Esophagus (tissue), 2 donors: ENCODE data around the gene NHLH1. TPM values are rescaled to one million over a fixed set of nuclear protein-coding genes. Genes with fewer than 3 reads are reported as not detected.

ENCODE experiments used
- H3K27ac ChIP-seq, 2 donors: one replicate each; pipeline ENCODE4 v1.5.1; 2013; ENCODE audit warnings: low read depth in 2 of 2, mild to moderate bottlenecking in 2 of 2, inconsistent platforms in 1 of 2, low read length in 1 of 2, moderate library complexity in 1 of 2
- H3K27me3 ChIP-seq, 2 donors: one replicate each; pipeline ENCODE4 v1.6.1; 2013; ENCODE audit warnings: low read length in 2 of 2, control low read depth in 1 of 2, mild to moderate bottlenecking in 1 of 2; ENCODE audit not compliant: insufficient read depth in 2 of 2, control insufficient read depth in 1 of 2
- H3K36me3 ChIP-seq, 2 donors: one replicate each; pipeline ENCODE4 v1.6.1; 2013; ENCODE audit warnings: low read length in 1 of 2; ENCODE audit not compliant: control insufficient read depth in 2 of 2, insufficient read depth in 2 of 2
- H3K4me1 ChIP-seq, 2 donors: one replicate each; pipeline ENCODE4 v1.6.1; 2013; ENCODE audit warnings: low read length in 1 of 2; ENCODE audit not compliant: control insufficient read depth in 2 of 2, insufficient read depth in 2 of 2
- H3K4me3 ChIP-seq, 2 donors: one replicate each; pipeline ENCODE4 v1.5.1; 2013; ENCODE audit warnings: low read length in 2 of 2, mild to moderate bottlenecking in 2 of 2, low read depth in 1 of 2, moderate library complexity in 1 of 2
- H3K9me3 ChIP-seq, 2 donors: one replicate each; pipeline ENCODE4 v1.6.1; 2013; ENCODE audit warnings: mild to moderate bottlenecking in 2 of 2, low read depth in 1 of 2, low read length in 1 of 2, moderate library complexity in 1 of 2; ENCODE audit not compliant: control insufficient read depth in 2 of 2, insufficient read depth in 1 of 2
- WGBS, 2 donors: extraction: QIAGEN DNeasy Blood & Tissue Kit; methylation state at CpG; one replicate each; pipeline ENCODE4 v1.1.7; 2013; 5-methylcytosine and 5-hydroxymethylcytosine counted together
- polyA plus RNA-seq, 2 donors: library from polyadenylated mRNA; stranded (reverse); fragments of 200-250 nt; gene quantifications; one replicate each; pipeline ENCODE4 v1.2.3, GENCODE V29; 2013
- donor health status: healthy with polysubstance abuse.
- donor health status: Bipolar disorder and iron deficiency.

NHLH1 gene
- polyA plus RNA-seq, 2 donors, result 0.08 to 0.09 TPM

- Histone ChIP-seq H3K9me3 (no peaks in the 10 kb centered on the region), H3K36me3 (no peaks in the 10 kb centered on the region), H3K27me3 (no peaks in the 10 kb centered on the region), H3K4me1 (peaks cover 3 to 8% of the 10 kb centered on the region in 2 donors), H3K4me3 (peak overlapping the region; percentile 56 to 69), H3K27ac (peak overlapping the region; percentile 60 to 79)
- 21 to 39% methylated on average over 17 of the region's 17 CpGs for WGBS, 2 donors
Measured at GRCh38 chr1:160399544-160400222, 32.8 kb downstream of the NHLH1 start.

- Histone ChIP-seq H3K27me3 (no peaks in the 10 kb centered on the region), H3K27ac (peak within 1 kb of the TSS; percentile 60 to 79), H3K4me3 (peak within 1 kb of the TSS; percentile 62 to 69), H3K36me3 (no peaks in the 10 kb centered on the region), H3K9me3 (no peaks in the 10 kb centered on the region), H3K4me1 (peaks cover 3 to 8% of the 10 kb centered on the region in 2 donors)
- WGBS, 2 donors, result 1 to 12% methylated on average over 4 to 32 of the region's 34 CpGs
Measured at GRCh38 chr1:160400223-160400645, 33.4 kb downstream of the NHLH1 start, which contains the start of gene VANGL2. Gene VANGL2, plus strand, starts transcription at chr1:160400564. Its CDS starts 15,274 bp downstream, at chr1:160415838.

GRCh38 chr1:160400646-160401486 lies 34.0 kb downstream of the NHLH1 start:
- Histone ChIP-seq H3K4me3 (peak overlapping the region; percentile 62 to 69), H3K27ac (peak overlapping the region; percentile 47 to 71), H3K9me3 (no peaks in the 10 kb centered on the region), H3K4me1 (peaks cover 3 to 8% of the 10 kb centered on the region in 2 donors), H3K36me3 (no peaks in the 10 kb centered on the region), H3K27me3 (no peaks in the 10 kb centered on the region)
- 3 to 5% methylated on average over 47 to 55 of the region's 55 CpGs for WGBS, 2 donors

- WGBS, 2 donors, result 32 to 36% methylated on average over 7 of the region's 7 CpGs
- Histone ChIP-seq H3K27ac (peak overlapping the region in 1 of 2 donors; percentile 71), H3K27me3 (no peaks in the 10 kb centered on the region), H3K9me3 (no peaks in the 10 kb centered on the region), H3K4me1 (peaks cover 3 to 8% of the 10 kb centered on the region in 2 donors), H3K36me3 (no peaks in the 10 kb centered on the region), H3K4me3 (peak overlapping the region; percentile 62 to 69)
Measured at GRCh38 chr1:160401487-160401805, 34.6 kb downstream of the NHLH1 start.

GRCh38 chr1:160402001-160402795 lies 35.3 kb downstream of the NHLH1 start:
- Histone ChIP-seq H3K4me1 (peaks cover 3 to 9% of the 10 kb centered on the region in 2 donors), H3K4me3 (no peak overlapping the region), H3K27ac (peak overlapping the region in 1 of 2 donors; percentile 46), H3K36me3 (no peaks in the 10 kb centered on the region), H3K27me3 (no peaks in the 10 kb centered on the region), H3K9me3 (no peaks in the 10 kb centered on the region)
- 55 to 59% methylated on average over 9 of the region's 9 CpGs for WGBS, 2 donors

- Histone ChIP-seq H3K9me3 (no peaks in the 10 kb centered on the region), H3K27ac (peak overlapping the region in 1 of 2 donors; percentile 7), H3K4me3 (no peak overlapping the region), H3K27me3 (no peaks in the 10 kb centered on the region), H3K4me1 (peaks cover 9 to 18% of the 10 kb centered on the region in 2 donors), H3K36me3 (no peaks in the 10 kb centered on the region)
- 55 to 82% methylated on average over 3 of the region's 3 CpGs for whole genome bisulfite sequencing, 2 donors
Measured at GRCh38 chr1:160403244-160403643, 36.4 kb downstream of the NHLH1 start.

- Histone ChIP-seq H3K27me3 (no peaks in the 10 kb centered on the region), H3K4me3 (no peak overlapping the region), H3K27ac (no peak overlapping the region), H3K4me1 (peaks cover 9 to 22% of the 10 kb centered on the region in 2 donors), H3K36me3 (no peaks in the 10 kb centered on the region), H3K9me3 (no peaks in the 10 kb centered on the region)
- 77 to 82% methylated on average over 3 of the region's 3 CpGs for WGBS, 2 donors
Measured at GRCh38 chr1:160404094-160404493, 37.2 kb downstream of the NHLH1 start.

- 56 to 73% methylated on average over 2 of the region's 2 CpGs for whole genome bisulfite sequencing, 2 donors
- no peaks in the 10 kb centered on the region for H3K27me3 ChIP-seq
- no peaks in the 10 kb centered on the region for H3K36me3 ChIP-seq
- H3K4me1 ChIP-seq, result peaks cover 11 to 28% of the 10 kb centered on the region in 2 donors
- H3K9me3 ChIP-seq, result no peaks in the 10 kb centered on the region
- no peak overlapping the region for H3K27ac ChIP-seq
- no peak overlapping the region for H3K4me3 ChIP-seq
Measured at GRCh38 chr1:160405331-160405877, 38.5 kb downstream of the NHLH1 start.
